Neural crest cell (in vitro differentiated cells): ENCODE data around the gene NT5C1A. TPM values are rescaled to one million over a fixed set of nuclear protein-coding genes. Genes with fewer than 3 reads are reported as not detected.

Source experiments
- DNase-seq: peaks from one replicate; pipeline ENCODE4 v3.0.0; 2021; ENCODE audit warnings: low read depth, mixed read lengths, low spot score
- H3K27ac Mint-ChIP-seq: one replicate; pipeline ENCODE4 v1.8.0; 2021; ENCODE audit warnings: mild to moderate bottlenecking, mixed read lengths; ENCODE audit not compliant: unreplicated experiment
- H3K27me3 Mint-ChIP-seq: 2 replicates; pipeline ENCODE4 v1.8.0; 2021; ENCODE audit warnings: low read depth, mild to moderate bottlenecking, mixed read lengths
- H3K36me3 Mint-ChIP-seq: 2 replicates; pipeline ENCODE4 v1.8.0; 2021; ENCODE audit warnings: low read depth, mild to moderate bottlenecking, mixed read lengths
- H3K4me1 Mint-ChIP-seq: 2 replicates; pipeline ENCODE4 v1.8.0; 2021; ENCODE audit warnings: mixed read lengths
- H3K4me3 Mint-ChIP-seq: one replicate; pipeline ENCODE4 v1.8.0; 2021; ENCODE audit warnings: mild to moderate bottlenecking, mixed read lengths
- H3K9me3 Mint-ChIP-seq: 2 replicates; pipeline ENCODE4 v1.8.0; 2021; ENCODE audit warnings: mixed read lengths
- total RNA-seq: library from RNA; stranded (reverse); gene quantifications from 2 replicates; pipeline ENCODE4 v1.2.1, GENCODE V29; 2021
- TF ChIP-seq, protein P1 (sequence below): fragments of 200-600 bp; sonication (generic); conservative IDR thresholded peaks from 2 replicates; pipeline ENCODE4 v1.5.0; 2021; ENCODE audit warnings: antibody characterized with exemption, mild to moderate bottlenecking

Gene NT5C1A
- total RNA-seq, 1 donor from 2014 or later, result not detected

- Mint-ChIP-seq H3K27me3 (peaks cover 89% of the 10 kb centered on the region), H3K4me1 (peaks cover 15% of the 10 kb centered on the region), H3K27ac (no peak overlapping the region), H3K4me3 (no peak overlapping the region), H3K9me3 (no peaks in the 10 kb centered on the region), H3K36me3 (no peaks in the 10 kb centered on the region)
- TF ChIP-seq, protein P1, sequence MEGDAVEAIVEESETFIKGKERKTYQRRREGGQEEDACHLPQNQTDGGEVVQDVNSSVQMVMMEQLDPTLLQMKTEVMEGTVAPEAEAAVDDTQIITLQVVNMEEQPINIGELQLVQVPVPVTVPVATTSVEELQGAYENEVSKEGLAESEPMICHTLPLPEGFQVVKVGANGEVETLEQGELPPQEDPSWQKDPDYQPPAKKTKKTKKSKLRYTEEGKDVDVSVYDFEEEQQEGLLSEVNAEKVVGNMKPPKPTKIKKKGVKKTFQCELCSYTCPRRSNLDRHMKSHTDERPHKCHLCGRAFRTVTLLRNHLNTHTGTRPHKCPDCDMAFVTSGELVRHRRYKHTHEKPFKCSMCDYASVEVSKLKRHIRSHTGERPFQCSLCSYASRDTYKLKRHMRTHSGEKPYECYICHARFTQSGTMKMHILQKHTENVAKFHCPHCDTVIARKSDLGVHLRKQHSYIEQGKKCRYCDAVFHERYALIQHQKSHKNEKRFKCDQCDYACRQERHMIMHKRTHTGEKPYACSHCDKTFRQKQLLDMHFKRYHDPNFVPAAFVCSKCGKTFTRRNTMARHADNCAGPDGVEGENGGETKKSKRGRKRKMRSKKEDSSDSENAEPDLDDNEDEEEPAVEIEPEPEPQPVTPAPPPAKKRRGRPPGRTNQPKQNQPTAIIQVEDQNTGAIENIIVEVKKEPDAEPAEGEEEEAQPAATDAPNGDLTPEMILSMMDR, result no peak
- DNase-seq, result no peak
Observed at GRCh38 chr1:39689214-39689613, 17.3 kb upstream of the NT5C1A start.

DNA sequence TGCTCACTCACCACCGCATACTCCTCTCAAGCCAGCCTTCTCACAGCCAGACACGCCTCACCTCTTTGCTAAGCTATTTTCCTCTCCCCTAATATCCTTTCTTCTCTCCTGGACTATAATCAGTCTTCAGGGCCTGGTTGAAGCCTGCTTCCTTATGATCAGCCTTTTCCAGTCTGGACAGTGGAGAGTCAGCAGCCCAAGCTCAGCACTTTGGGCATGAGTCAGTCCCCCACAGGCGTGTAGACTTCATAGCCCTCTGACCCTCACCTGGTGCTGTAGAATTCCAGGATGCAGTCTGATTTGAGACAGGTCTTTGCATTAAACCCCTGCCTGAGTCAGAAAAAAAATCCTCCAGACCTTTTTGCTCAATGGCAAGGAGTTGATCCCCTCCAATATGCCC, 16.8 kb upstream of the NT5C1A start:
- Mint-ChIP-seq H3K27me3 (peaks cover 84% of the 10 kb centered on the region), H3K36me3 (no peaks in the 10 kb centered on the region), H3K9me3 (no peaks in the 10 kb centered on the region), H3K4me3 (no peak overlapping the region), H3K27ac (no peak overlapping the region), H3K4me1 (peaks cover 15% of the 10 kb centered on the region)
- no peak for DNase-seq
- TF ChIP-seq, protein P1, result no peak

DNA sequence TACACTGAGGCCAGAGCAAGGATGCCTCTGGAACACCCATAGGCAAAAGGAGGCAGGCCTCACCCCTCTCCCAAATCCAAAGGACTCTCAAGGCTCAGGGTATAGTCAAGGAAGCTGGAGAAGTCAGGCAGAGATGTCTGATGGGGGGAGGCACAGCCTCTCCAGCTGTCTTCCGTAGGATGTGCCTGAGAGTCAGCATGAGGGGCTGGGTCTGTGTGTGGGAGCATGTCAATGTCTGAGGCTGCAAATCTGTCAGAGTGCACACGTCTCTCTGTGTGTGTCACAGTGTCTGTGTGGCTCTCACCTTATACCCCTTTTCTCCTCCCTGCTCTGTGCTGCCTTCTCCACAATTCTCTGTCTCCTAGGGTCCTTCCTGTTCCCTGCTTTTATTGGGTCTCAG, 15.3 kb upstream of the NT5C1A start:
- Mint-ChIP-seq H3K4me1 (peaks cover 15% of the 10 kb centered on the region), H3K27ac (no peak overlapping the region), H3K9me3 (no peaks in the 10 kb centered on the region), H3K4me3 (no peak overlapping the region), H3K36me3 (no peaks in the 10 kb centered on the region), H3K27me3 (peaks cover 81% of the 10 kb centered on the region)
- TF ChIP-seq, protein P1, result no peak
- DNase-seq, result no peak

DNA sequence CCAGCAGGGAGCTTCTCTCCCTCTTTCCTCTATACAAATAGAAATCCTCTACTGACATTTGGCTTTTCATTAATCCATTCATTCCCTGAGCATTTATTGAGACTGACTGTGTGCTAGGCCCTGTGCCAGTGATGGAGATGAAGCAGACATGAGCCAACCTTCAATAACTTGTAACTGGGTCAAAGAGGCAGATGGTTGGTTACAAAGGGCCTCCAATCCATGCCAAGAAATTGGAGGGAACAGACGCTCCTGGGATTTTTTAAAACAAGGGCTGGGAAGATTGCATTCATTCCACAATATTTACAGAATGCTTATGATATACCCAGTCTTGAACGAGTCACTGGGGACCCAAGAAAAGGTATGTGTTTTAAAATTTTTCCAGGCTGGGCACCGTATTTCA, 13.2 kb upstream of the NT5C1A start:
- Mint-ChIP-seq H3K27me3 (peaks cover 78% of the 10 kb centered on the region), H3K36me3 (no peaks in the 10 kb centered on the region), H3K4me3 (no peak overlapping the region), H3K9me3 (no peaks in the 10 kb centered on the region), H3K4me1 (peaks cover 9% of the 10 kb centered on the region), H3K27ac (no peak overlapping the region)
- TF ChIP-seq, protein P1, result no peak
- no peak for DNase-seq

- Mint-ChIP-seq H3K9me3 (no peaks in the 10 kb centered on the region), H3K27ac (no peak overlapping the region), H3K27me3 (peaks cover 72% of the 10 kb centered on the region), H3K4me1 (peaks cover 2% of the 10 kb centered on the region), H3K36me3 (no peaks in the 10 kb centered on the region), H3K4me3 (no peak overlapping the region)
- TF ChIP-seq, protein P1, result no peak
- DNase-seq, result no peak
Observed at GRCh38 chr1:39684313-39684664, 12.4 kb upstream of the NT5C1A start.
